G401.6 (cell line): ENCODE measurements around the gene PTPN5.
"Not testable (repeated sequence)": the region's sequence is repeated elsewhere in the genome, so short reads cannot be mapped to it uniquely, and the experiment has no call there.

Experiments
- FAIRE-seq: peaks from 2 replicates; lab custom pipeline; 2012; peaks lifted over from hg19 to GRCh38; lab: Jason Lieb, UNC

The PTPN5 gene

GRCh38 chr11:18791207-18791968 lies at the start of gene PTPN5:
PTPN5 (minus strand) TSS chr11:18791798; CDS start chr11:18771958, 19,840 bp downstream.
- no peak for FAIRE-seq

- no peak for FAIRE-seq
These were observed 44.8 kb upstream of the PTPN5 start for GRCh38 chr11:18836417-18836816.

DNA sequence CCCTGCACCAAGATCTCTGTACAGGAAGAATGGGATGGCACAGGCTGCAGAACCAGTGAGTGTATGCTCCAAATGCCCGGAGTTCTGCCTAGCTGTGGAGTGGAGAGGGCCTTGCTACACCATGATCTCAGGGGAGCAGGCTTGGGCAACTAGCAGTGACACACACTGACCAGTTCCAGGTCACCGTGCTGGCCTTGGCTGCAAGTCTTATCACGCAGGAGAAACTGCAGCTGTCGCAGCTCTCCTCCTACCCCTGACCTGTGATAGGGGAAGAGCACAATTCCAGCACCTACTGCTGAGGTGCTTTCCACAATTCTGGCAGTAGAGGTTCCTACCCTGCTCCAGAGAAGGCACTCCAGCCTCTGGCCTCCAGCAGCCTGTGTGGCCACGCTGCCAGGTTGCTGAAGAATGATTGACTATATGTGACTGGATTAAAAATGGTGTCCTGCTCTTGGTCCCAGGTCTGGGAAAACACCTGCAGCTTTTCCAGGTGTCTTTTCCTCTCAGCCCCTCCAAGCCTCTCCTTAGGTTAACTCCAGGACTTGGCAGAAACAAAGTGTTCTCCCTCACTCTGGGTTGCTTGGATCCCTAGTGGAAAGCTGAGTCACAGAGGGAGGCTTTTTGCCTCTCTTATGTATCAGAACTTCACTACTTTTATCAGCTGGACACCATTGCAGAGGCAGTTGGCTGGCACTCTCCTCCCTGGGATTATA lies 43.3 kb upstream of the PTPN5 start:
- FAIRE-seq: no peak

GRCh38 chr11:18820160-18820559 lies 28.6 kb upstream of the PTPN5 start:
- FAIRE-seq: not testable (repeated sequence)

DNA sequence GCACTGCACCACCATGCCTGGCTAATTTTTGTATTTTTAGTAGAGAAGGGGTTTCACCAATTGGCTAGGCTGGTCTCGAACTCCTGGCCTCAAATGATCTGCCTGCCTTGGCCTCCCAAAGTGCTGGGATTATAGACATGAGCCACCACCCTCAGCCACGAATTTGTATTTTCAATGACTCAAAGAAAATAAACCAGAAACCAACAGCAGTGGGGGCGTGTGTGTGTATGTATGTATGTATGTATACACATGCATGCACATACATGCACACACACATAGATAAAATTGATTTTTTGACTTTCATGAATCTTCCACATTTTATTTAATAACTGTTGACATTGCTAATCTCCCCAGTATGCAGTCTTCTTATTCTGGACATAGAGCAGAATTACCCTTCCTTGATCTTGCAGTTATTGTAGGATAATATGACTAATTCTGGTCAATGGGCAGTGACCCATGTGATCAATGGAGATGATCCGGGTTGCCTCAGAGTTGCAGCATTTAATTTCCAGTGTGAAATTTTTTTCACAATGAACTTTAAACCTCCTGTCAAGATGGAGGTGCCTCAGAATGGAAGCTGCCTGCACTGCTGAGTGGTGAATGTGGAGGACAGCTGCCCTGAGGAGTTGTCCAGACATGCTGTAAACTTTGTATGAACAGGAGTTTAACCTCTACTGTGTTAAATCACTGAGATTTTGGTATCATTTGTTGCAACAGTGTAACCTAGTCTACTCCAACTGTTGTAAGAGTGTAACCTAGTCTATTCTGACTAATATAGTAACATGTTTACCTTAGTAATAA lies 12.8 kb upstream of the PTPN5 start:
- no peak for FAIRE-seq

GRCh38 chr11:18802381-18803257 lies 11.0 kb upstream of the PTPN5 start:
- peak; percentile 34 for FAIRE-seq

DNA sequence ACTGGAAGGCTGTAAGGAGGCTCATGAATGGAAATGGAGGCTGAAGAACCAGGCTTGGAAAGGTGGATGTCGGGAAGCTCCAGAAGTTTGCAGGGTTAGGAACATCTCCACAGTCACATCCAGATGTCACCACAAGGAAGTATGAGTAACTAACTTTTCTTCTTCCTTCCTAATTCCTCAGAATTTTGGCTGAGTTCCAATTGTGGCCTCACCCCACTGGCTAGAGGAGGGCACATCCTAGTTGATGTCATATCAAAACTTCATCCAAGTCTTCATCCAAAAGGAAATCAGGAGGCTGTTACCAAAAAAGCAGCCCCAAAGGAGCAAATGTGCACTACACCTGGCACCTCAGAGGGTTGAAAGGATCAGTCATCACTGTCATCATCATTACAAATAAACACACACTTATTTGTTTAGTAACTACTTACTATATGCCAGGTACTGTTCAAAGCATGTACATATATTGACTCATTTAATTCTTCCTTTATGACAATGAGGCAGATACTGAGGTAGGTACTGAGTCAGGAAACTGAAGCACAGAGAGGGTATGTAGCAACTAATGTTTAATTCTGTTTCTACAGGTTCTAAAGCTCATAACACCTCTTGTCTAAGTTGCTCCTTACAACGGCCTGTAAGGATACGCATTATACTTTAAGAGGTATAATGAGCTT lies 7.3 kb upstream of the PTPN5 start:
- no peak for FAIRE-seq

GRCh38 chr11:18794956-18795355 lies 3.4 kb upstream of the PTPN5 start:
- FAIRE-seq: no peak

DNA sequence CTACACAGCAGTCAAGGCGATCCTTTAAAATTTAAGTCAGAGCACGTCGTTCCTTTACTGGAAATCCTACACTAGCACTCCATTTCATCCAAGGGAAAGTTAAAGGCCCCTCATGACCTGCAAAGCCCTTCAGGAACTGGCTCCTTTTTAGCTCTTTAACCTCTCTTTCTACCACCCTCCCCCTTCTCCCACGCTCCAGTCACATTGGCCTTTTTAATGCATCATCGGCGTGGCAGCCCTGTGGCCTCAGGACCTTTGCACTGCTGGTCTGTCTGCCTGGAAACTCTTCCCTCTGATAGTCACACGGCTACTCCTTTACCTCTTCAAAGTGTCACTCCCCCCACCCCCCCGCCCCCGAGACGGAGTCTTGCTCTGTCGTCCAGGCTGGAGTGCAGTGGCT lies 1.2 kb upstream of the PTPN5 start:
- no peak for FAIRE-seq

- FAIRE-seq: no peak
These were observed 501 bp upstream of the PTPN5 start for GRCh38 chr11:18791969-18792628.

- FAIRE-seq: no peak
These were observed 753 bp downstream of the PTPN5 start for GRCh38 chr11:18790883-18791206.

GRCh38 chr11:18789942-18790341 lies 1.7 kb downstream of the PTPN5 start:
- no peak for FAIRE-seq

DNA sequence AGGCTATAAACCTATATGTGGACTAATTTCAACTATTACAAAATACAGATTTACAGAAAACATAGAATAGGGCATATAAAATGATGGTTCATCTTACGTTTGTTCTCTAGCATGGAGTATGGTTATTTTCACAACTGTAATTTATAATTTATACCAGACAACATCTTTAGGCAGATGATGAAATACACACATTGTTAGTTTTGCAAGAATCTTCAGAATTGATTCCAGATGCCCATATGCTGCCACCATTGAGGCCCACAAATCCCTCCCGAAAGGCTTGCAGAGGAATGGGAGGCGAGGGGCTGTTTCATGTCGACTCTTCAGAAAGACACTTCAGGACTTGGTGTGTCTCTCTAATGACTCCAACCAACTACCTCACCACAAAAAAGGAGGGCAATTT lies 6.2 kb downstream of the PTPN5 start:
- FAIRE-seq: no peak

GRCh38 chr11:18780896-18781295 lies 10.7 kb downstream of the PTPN5 start:
- FAIRE-seq: no peak

- FAIRE-seq: no peak
These were observed 11.3 kb downstream of the PTPN5 start for GRCh38 chr11:18780329-18780728.

DNA sequence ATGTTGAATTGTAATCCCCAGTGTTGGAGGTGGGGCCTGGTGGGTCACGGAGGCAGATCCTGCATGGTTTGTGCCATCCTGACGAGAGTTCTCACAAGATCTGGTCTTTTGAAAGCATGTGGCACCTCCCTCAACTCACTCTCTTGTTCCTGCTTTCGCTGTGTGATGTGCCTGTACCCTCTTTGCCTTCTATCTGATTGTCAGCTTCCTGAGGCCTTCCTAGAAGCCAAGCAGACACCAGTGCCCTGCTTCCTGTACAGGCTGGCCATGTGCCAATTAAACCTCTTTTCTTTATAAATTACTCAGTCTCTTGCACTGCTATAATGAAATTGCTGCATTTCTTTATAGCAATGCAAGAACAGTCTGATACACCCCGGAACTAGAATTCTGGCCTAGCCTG lies 13.1 kb downstream of the PTPN5 start:
- FAIRE-seq: no peak

DNA sequence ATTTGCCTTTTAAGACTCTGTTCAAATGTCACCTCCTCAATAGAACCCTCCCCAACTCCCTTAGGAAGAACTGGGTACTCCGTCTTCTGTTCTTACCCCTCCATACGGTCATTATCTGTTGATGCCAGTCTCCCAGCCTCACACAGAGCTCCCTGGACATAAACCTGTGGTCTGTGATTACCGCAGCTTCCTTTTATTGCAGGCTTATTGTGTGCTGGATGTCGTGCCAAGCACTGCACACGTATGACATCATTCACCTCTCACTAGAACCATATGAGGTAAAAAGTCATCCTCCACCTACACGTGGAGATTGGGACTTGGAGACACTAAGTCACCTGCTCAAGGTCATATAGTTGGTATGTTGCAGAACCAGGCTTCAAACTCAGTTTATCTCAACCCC lies 15.3 kb downstream of the PTPN5 start:
- no peak for FAIRE-seq

GRCh38 chr11:18775492-18776292 lies 15.9 kb downstream of the PTPN5 start:
- FAIRE-seq: peak; percentile 28

DNA sequence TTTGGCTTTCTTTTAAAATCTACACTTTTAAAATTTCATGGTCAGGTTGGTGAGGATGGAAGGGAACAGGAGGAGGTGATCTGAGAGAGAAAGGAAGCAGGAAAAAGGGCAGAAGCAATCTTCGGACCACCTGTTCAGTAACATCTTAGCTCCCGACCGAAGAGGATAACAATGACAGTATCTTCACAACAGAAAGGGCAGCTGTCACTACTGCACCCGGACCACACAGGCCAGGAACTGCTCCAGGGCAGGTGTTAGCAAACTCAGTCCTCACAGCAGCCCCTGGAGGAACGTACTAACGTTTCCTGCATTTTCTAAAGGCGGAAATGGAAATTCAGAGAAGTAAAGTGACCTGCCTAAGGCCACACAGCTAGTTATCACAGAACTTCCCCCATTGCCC lies 16.8 kb downstream of the PTPN5 start:
- no peak for FAIRE-seq

GRCh38 chr11:18773681-18774080 lies 17.9 kb downstream of the PTPN5 start:
- no peak for FAIRE-seq
